ENCODE data around the gene PHYKPL. TPM values are rescaled to one million over a fixed set of nuclear protein-coding genes. Genes with fewer than 3 reads are reported as not detected.
"Not testable (repeated sequence)": the region's sequence is repeated elsewhere in the genome, so short reads cannot be mapped to it uniquely, and the experiment has no call there.

PHYKPL gene
- total RNA-seq, 1 experiment from 2014 or later = 112 TPM

DNA sequence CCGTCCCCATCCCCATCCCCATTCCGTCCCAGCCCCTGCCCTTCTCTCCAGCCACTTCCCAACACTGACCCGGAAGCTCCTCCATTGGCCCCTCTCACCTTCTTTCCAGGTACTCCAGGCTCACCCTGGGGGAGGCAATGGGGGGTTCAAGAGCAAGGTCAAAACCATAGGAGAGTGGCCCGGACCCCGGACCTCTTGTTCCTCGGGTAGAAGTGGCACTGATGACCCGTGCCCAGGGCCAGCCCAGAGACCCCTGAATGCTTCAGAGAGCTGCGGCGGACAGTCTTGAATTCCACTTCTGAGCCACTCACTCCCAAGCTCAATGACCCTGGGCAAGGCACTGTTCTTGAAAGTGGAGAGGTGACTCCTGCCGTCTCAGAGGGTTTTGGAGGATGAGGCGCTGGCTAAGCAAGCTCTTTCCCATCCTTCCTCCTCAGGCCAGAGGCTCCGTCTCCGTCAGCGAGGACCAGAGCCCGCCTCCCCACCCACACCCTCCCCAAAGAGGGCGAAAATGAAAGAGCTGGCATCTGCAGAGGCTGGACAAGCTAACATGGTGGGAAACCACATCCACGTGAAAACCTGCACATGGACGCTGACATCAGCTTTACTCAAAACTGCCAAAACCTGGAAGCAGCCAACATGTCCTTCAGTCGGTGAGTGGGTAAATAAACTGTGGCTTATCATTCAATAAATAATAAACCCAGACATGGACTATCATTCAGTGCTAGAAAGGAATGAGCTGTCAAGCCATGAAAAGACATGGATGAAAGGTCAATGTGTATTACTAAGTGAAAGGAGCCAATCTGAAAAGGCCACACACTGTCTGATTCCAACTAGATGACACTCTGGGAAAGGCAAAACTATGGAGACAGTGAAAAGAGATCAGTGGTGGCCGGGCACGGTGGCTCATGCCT, 27.3 kb upstream of the PHYKPL start:
- ChIA-PET CTCF (interaction anchor here (1.0 to 1.7 kb wide), 2 partner anchors 24 to 25 kb away, joined by 3 to 8 read pairs; no protein-coding TSS in a partner anchor), POLR2A (interaction anchor here (0.7 kb wide), 1 partner anchor 1315 kb away, joined by 3 read pairs; no protein-coding TSS in a partner anchor)
- Mint-ChIP-seq H3K36me3 (ENCODE audit: insufficient read depth, unreplicated experiment) (no peaks in the 10 kb centered on the region), H3K9me3 (ENCODE audit: unreplicated experiment) (no peaks in the 10 kb centered on the region), H3K27ac (ENCODE audit: low read depth, unreplicated experiment) (no peak overlapping the region), H3K4me3 (ENCODE audit: unreplicated experiment) (no peak overlapping the region), H3K4me1 (ENCODE audit: insufficient read depth, unreplicated experiment) (no peaks in the 10 kb centered on the region), H3K27me3 (ENCODE audit: insufficient read depth, unreplicated experiment) (no peaks in the 10 kb centered on the region)
- BruUV-seq (replicated peaks) = no TSS peak
- DNase-seq (ENCODE audit: unreplicated experiment) = no peak
- intact Hi-C loops (cut with micrococcal nuclease) = no loop called here
- TF ChIP-seq, protein P1, sequence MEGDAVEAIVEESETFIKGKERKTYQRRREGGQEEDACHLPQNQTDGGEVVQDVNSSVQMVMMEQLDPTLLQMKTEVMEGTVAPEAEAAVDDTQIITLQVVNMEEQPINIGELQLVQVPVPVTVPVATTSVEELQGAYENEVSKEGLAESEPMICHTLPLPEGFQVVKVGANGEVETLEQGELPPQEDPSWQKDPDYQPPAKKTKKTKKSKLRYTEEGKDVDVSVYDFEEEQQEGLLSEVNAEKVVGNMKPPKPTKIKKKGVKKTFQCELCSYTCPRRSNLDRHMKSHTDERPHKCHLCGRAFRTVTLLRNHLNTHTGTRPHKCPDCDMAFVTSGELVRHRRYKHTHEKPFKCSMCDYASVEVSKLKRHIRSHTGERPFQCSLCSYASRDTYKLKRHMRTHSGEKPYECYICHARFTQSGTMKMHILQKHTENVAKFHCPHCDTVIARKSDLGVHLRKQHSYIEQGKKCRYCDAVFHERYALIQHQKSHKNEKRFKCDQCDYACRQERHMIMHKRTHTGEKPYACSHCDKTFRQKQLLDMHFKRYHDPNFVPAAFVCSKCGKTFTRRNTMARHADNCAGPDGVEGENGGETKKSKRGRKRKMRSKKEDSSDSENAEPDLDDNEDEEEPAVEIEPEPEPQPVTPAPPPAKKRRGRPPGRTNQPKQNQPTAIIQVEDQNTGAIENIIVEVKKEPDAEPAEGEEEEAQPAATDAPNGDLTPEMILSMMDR (IDR thresholded peaks at IDR 0.05; ENCODE audit: unreplicated experiment) = no peak

DNA sequence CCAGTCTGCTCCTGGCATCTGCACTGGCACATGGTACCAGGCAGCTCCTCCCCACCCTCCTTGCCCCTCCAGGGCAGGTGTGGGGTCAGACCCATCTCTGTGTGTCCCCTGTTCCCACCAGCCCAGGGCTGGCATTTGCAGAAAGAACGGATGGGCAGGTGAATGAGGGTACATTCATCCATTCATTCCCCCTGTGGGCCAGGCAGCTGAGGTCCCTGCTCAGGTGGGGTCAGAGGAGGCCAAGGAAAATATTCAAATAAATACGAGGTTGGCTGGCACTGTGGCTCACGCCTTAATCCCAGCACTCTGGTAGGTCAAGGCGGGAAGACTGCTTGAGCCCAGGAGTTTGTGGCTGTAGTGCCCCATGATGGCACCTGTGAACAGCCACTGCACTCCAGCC, 25.0 kb upstream of the PHYKPL start:
- intact Hi-C loops (cut with micrococcal nuclease) = no loop called here
- H3K36me3 Mint-ChIP-seq (ENCODE audit: insufficient read depth, unreplicated experiment) = no peaks in the 10 kb centered on the region
- H3K9me3 Mint-ChIP-seq (ENCODE audit: unreplicated experiment) = no peaks in the 10 kb centered on the region
- no peak for DNase-seq (ENCODE audit: unreplicated experiment)
- CTCF ChIA-PET = interaction anchor here (1.2 kb wide), 1 partner anchor 23 kb away, joined by 3 read pairs; no protein-coding TSS in a partner anchor
- H3K4me1 Mint-ChIP-seq (ENCODE audit: insufficient read depth, unreplicated experiment) = no peaks in the 10 kb centered on the region
- H3K4me3 Mint-ChIP-seq (ENCODE audit: unreplicated experiment) = no peak overlapping the region
- no TSS peak for BruUV-seq (replicated peaks)
- POLR2A ChIA-PET = no interaction called here
- no peak overlapping the region for H3K27ac Mint-ChIP-seq (ENCODE audit: low read depth, unreplicated experiment)
- TF ChIP-seq, protein P1 (IDR thresholded peaks at IDR 0.05; ENCODE audit: unreplicated experiment) = no peak
- H3K27me3 Mint-ChIP-seq (ENCODE audit: insufficient read depth, unreplicated experiment) = no peaks in the 10 kb centered on the region

DNA sequence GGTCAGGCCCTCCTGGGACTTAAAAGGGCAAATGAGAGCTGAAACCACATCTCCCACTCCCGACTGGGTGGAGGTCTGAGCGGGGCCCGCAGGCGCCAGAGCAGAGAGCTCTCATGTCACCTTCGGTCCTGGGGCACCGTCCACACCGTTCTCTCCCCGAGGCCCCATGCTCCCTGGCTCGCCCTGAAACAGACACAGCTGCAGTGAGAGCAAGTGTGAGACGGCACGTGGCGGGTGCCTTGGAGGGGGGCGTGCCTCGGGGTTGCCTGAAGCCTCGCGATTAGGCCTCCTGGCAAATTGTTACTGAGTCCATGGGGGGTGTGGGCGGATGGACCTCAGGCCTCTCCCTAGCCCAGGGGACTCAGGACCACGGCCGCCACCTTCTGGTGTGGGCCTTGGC, 24.1 kb upstream of the PHYKPL start:
- Mint-ChIP-seq H3K27me3 (ENCODE audit: insufficient read depth, unreplicated experiment) (no peaks in the 10 kb centered on the region), H3K4me3 (ENCODE audit: unreplicated experiment) (no peak overlapping the region), H3K36me3 (ENCODE audit: insufficient read depth, unreplicated experiment) (no peaks in the 10 kb centered on the region), H3K4me1 (ENCODE audit: insufficient read depth, unreplicated experiment) (no peaks in the 10 kb centered on the region), H3K27ac (ENCODE audit: low read depth, unreplicated experiment) (no peak overlapping the region), H3K9me3 (ENCODE audit: unreplicated experiment) (no peaks in the 10 kb centered on the region)
- POLR2A ChIA-PET = no interaction called here
- DNase-seq (ENCODE audit: unreplicated experiment) = no peak
- CTCF ChIA-PET = interaction anchor here (0.6 kb wide), 1 partner anchor 298 kb away, joined by 3 read pairs; no protein-coding TSS in a partner anchor
- no TSS peak for BruUV-seq (replicated peaks)
- intact Hi-C loops (cut with micrococcal nuclease) = no loop called here
- TF ChIP-seq, protein P1 (IDR thresholded peaks at IDR 0.05; ENCODE audit: unreplicated experiment) = no peak

DNA sequence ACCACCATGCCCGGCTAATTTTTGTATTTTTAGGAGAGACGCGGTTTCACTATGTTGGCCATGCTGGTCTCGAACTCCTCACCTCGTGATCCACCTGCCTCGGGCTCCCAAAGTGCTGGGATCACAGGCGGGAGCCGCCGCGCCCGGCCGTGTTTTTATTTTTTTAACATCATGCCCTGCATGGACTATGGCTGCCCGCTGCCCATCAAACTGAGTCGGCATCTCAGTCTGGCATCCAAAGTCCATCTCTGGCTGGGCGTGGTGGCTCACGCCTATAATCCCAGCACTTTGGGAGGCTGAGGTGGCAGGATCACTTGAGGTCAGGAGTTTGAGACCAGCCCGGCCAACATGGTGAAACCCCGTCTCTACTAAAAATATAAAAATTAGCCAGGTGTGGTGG, 21.0 kb upstream of the PHYKPL start:
- H3K36me3 Mint-ChIP-seq (ENCODE audit: insufficient read depth, unreplicated experiment); H3K27ac Mint-ChIP-seq (ENCODE audit: low read depth, unreplicated experiment); H3K9me3 Mint-ChIP-seq (ENCODE audit: unreplicated experiment); H3K4me1 Mint-ChIP-seq (ENCODE audit: insufficient read depth, unreplicated experiment); DNase-seq (ENCODE audit: unreplicated experiment); H3K27me3 Mint-ChIP-seq (ENCODE audit: insufficient read depth, unreplicated experiment); BruUV-seq (replicated peaks); H3K4me3 Mint-ChIP-seq (ENCODE audit: unreplicated experiment); intact Hi-C loops (cut with micrococcal nuclease): not testable (repeated sequence)
- CTCF ChIA-PET = interaction anchor here (1.0 to 3.2 kb wide), 2 partner anchors 19 to 107 kb away, joined by 3 to 22 read pairs; no protein-coding TSS in a partner anchor
- POLR2A ChIA-PET = interaction anchor here (1.2 kb wide), 1 partner anchor 25 kb away, joined by 3 read pairs; no protein-coding TSS in a partner anchor

Measured in MCF 10A (cell line).